Loucy (cell line): ENCODE measurements around the gene NCKAP5.

ENCODE experiments used
- H2AFZ ChIP-seq: fragments of 200-600 bp; sonication (generic); 2 replicates; pipeline ENCODE4 v1.6.0; 2016; ENCODE audit warnings: antibody characterized with exemption, mild to moderate bottlenecking, low read length, moderate library complexity
- H3F3A ChIP-seq: fragments of 200-600 bp; 2 replicates; pipeline ENCODE4 v1.6.0; 2016; ENCODE audit warnings: antibody characterized with exemption, low read depth, mild to moderate bottlenecking
- H3K27me3 ChIP-seq: fragments of 200-600 bp; sonication (generic); 2 replicates; pipeline ENCODE4 v1.6.1; 2014; ENCODE audit warnings: low read length, mild to moderate bottlenecking; ENCODE audit not compliant: insufficient read depth, poor library complexity, severe bottlenecking
- H3K36me3 ChIP-seq: fragments of 200-600 bp; sonication (generic); 2 replicates; pipeline ENCODE4 v1.6.1; 2016; ENCODE audit warnings: low read length; ENCODE audit not compliant: insufficient read depth
- H3K4me1 ChIP-seq: fragments of 200-600 bp; sonication (generic); 2 replicates; pipeline ENCODE4 v1.5.1; 2014; ENCODE audit warnings: low read length, mild to moderate bottlenecking; ENCODE audit not compliant: insufficient read depth, poor library complexity, severe bottlenecking
- H3K4me2 ChIP-seq: fragments of 200-600 bp; sonication (generic); 2 replicates; pipeline ENCODE4 v1.6.0; 2014; ENCODE audit warnings: antibody characterized with exemption, low read length, low read depth, mild to moderate bottlenecking; ENCODE audit not compliant: poor library complexity, severe bottlenecking
- H3K4me3 ChIP-seq: fragments of 200-600 bp; sonication (generic); 2 replicates; pipeline ENCODE4 v1.5.1; 2014; ENCODE audit warnings: low read length, mild to moderate bottlenecking, mixed read lengths; ENCODE audit not compliant: poor library complexity, severe bottlenecking
- H3K79me2 ChIP-seq: fragments of 200-600 bp; sonication (generic); 2 replicates; pipeline ENCODE4 v1.6.1; 2014; ENCODE audit warnings: low read length; ENCODE audit not compliant: insufficient read depth
- H3K9ac ChIP-seq: fragments of 200-600 bp; sonication (generic); 2 replicates; pipeline ENCODE4 v1.6.0; 2014; ENCODE audit warnings: mild to moderate bottlenecking, low read depth, low read length, moderate library complexity; ENCODE audit not compliant: poor library complexity, severe bottlenecking
- H3K9me2 ChIP-seq: fragments of 200-600 bp; sonication (generic); replicated peaks from 2 replicates; pipeline ENCODE4 v1.6.1; 2016; ENCODE audit warnings: low read depth, low read length, mixed read lengths
- H3K9me3 ChIP-seq: fragments of 200-600 bp; sonication (generic); 2 replicates; pipeline ENCODE4 v1.6.1; 2014; ENCODE audit warnings: mild to moderate bottlenecking, antibody characterized with exemption, low read length, low read depth; ENCODE audit not compliant: insufficient read depth
- H4K20me1 ChIP-seq: fragments of 200-600 bp; sonication (generic); 2 replicates; pipeline ENCODE4 v1.6.0; 2014; ENCODE audit warnings: antibody characterized with exemption, low read length, mild to moderate bottlenecking; ENCODE audit not compliant: insufficient read depth, poor library complexity, severe bottlenecking
- EZH2phosphoT487 ChIP-seq: fragments of 200-600 bp; IDR thresholded peaks from 2 replicates; pipeline ENCODE4 v1.6.1; 2018; ENCODE audit warnings: antibody characterized with exemption, mild to moderate bottlenecking, moderate library complexity, borderline replicate concordance
- TF ChIP-seq, protein P1 (sequence below): fragments of 200-600 bp; sonication (generic); conservative IDR thresholded peaks from 2 replicates; pipeline ENCODE4 v1.5.1; 2014; ENCODE audit warnings: mild to moderate bottlenecking, antibody characterized with exemption, low read length

The NCKAP5 gene

GRCh38 chr2:132734961-132735360 lies 833.3 kb downstream of the NCKAP5 start:
- Histone ChIP-seq H3K9ac (no peak overlapping the region), H4K20me1 (no peaks in the 10 kb centered on the region), H3K9me2 (no peaks in the 10 kb centered on the region), H2AFZ (no peak overlapping the region), H3K4me2 (no peak overlapping the region), H3F3A (no peaks in the 10 kb centered on the region), H3K4me3 (no peak overlapping the region), H3K79me2 (no peaks in the 10 kb centered on the region), H3K27me3 (no peaks in the 10 kb centered on the region), H3K4me1 (no peaks in the 10 kb centered on the region), H3K36me3 (no peaks in the 10 kb centered on the region), H3K9me3 (no peaks in the 10 kb centered on the region; the same call in 1 of the 2 replicates)
- no peak for TF ChIP-seq EZH2phosphoT487
- TF ChIP-seq, protein P1, sequence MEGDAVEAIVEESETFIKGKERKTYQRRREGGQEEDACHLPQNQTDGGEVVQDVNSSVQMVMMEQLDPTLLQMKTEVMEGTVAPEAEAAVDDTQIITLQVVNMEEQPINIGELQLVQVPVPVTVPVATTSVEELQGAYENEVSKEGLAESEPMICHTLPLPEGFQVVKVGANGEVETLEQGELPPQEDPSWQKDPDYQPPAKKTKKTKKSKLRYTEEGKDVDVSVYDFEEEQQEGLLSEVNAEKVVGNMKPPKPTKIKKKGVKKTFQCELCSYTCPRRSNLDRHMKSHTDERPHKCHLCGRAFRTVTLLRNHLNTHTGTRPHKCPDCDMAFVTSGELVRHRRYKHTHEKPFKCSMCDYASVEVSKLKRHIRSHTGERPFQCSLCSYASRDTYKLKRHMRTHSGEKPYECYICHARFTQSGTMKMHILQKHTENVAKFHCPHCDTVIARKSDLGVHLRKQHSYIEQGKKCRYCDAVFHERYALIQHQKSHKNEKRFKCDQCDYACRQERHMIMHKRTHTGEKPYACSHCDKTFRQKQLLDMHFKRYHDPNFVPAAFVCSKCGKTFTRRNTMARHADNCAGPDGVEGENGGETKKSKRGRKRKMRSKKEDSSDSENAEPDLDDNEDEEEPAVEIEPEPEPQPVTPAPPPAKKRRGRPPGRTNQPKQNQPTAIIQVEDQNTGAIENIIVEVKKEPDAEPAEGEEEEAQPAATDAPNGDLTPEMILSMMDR = no peak

DNA sequence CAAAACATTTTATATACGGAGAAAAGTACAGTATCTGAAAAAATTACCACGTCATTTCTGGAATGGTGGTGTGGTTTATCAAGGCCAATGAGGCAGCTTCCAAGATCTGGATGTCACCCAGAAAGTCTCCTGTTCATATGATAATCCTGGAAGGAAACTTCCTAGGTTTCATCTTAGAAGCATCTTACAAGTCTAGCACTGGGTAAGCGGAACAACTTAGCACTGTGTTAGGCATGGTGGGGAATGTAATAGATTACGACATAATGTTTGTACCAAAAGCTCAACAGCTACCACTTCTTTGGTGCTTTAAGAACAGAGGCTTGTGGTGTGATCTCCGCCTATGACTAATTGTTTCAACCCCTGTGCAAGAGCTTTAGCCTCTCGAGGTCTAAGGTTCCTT lies 835.2 kb downstream of the NCKAP5 start:
- Histone ChIP-seq H3K36me3 (no peaks in the 10 kb centered on the region), H3K9ac (no peak overlapping the region), H3K4me1 (no peaks in the 10 kb centered on the region), H4K20me1 (no peaks in the 10 kb centered on the region), H3K27me3 (no peaks in the 10 kb centered on the region), H3K4me3 (no peak overlapping the region), H2AFZ (no peak overlapping the region), H3K9me3 (no peaks in the 10 kb centered on the region; the same call in 1 of the 2 replicates), H3K79me2 (no peaks in the 10 kb centered on the region), H3F3A (no peaks in the 10 kb centered on the region), H3K9me2 (no peaks in the 10 kb centered on the region), H3K4me2 (no peak overlapping the region)
- TF ChIP-seq, protein P1 = no peak
- TF ChIP-seq EZH2phosphoT487 = no peak

- H3K79me2 ChIP-seq = no peaks in the 10 kb centered on the region
- no peak overlapping the region for H3K4me3 ChIP-seq
- no peaks in the 10 kb centered on the region for H3K36me3 ChIP-seq
- H4K20me1 ChIP-seq = no peaks in the 10 kb centered on the region
- H3K9me3 ChIP-seq = no peaks in the 10 kb centered on the region; the same call in 1 of the 2 replicates
- H3K9ac ChIP-seq = no peak overlapping the region
- no peak overlapping the region for H2AFZ ChIP-seq
- no peak overlapping the region for H3K4me2 ChIP-seq
- no peaks in the 10 kb centered on the region for H3K27me3 ChIP-seq
- H3F3A ChIP-seq = no peaks in the 10 kb centered on the region
- TF ChIP-seq, protein P1 = no peak
- TF ChIP-seq EZH2phosphoT487 = no peak
- H3K4me1 ChIP-seq = no peaks in the 10 kb centered on the region
- no peaks in the 10 kb centered on the region for H3K9me2 ChIP-seq
Observed at GRCh38 chr2:132732694-132733093, 835.6 kb downstream of the NCKAP5 start.
